Left lung (tissue), 10 donors: ENCODE measurements around the gene OPRL1. TPM values are rescaled to one million over a fixed set of nuclear protein-coding genes. Genes with fewer than 3 reads are reported as not detected.
A peak's percentile ranks its signal among the peaks of the same experiment; 100 is the strongest.

Source experiments
- ATAC-seq: fragments of 200-7000 bp; cut with Tn5 transposase; one replicate; pipeline ENCODE4 v1.9.1; 2020; ENCODE audit warnings: moderate library complexity
- DNase-seq, 4 donors: peaks; one replicate each; pipeline ENCODE4 v3.0.0-alpha.2; 2013 to 2020
- H3K27ac ChIP-seq, 2 donors: fragments of 200-600 bp; sonication (generic) in 1 of 2; one replicate each; pipeline versions ENCODE4 v1.5.0 to v1.8.0; 2020 to 2021
- H3K27me3 ChIP-seq, 2 donors: fragments of 200-600 bp; sonication (generic) in 1 of 2; one replicate each; pipeline versions ENCODE4 v1.5.0 to v1.8.0; 2020 to 2021
- H3K36me3 ChIP-seq, 2 donors: fragments of 200-600 bp; sonication (generic) in 1 of 2; one replicate each; pipeline versions ENCODE4 v1.5.0 to v1.8.0; 2020 to 2021
- H3K4me1 ChIP-seq, 2 donors: fragments of 200-600 bp; one replicate each; pipeline ENCODE4 v1.8.0; 2021
- H3K4me3 ChIP-seq, 2 donors: fragments of 200-600 bp; sonication (generic) in 1 of 2; one replicate each; pipeline versions ENCODE4 v1.5.0 to v1.8.0; 2020 to 2021; ENCODE audit warnings: mild to moderate bottlenecking in 1 of 2
- H3K9me3 ChIP-seq, 2 donors: fragments of 200-600 bp; sonication (generic) in 1 of 2; one replicate each; pipeline versions ENCODE4 v1.5.0 to v1.8.0; 2020 to 2021
- CTCF ChIP-seq, 2 donors: fragments of 200-600 bp; sonication (generic) in 1 of 2; IDR thresholded peaks; one replicate each; pipeline versions ENCODE4 v1.5.0 to v1.8.0; 2021; ENCODE audit warnings: antibody characterized with exemption in 2 of 2
- intact Hi-C, 2 donors: fragments of 100-400 bp; cut with DNase I; formaldehyde crosslinking; loops; one replicate each; pipeline versions ENCODE4 v1.11.2 to v1.14.2; 2022
- polyA plus RNA-seq, 6 donors: library from polyadenylated mRNA; unstranded; fragments of 120-200 nt; gene quantifications; one replicate each; pipeline ENCODE4 v1.2.1, GENCODE V29; 2013; ENCODE audit not compliant: insufficient read length in 6 of 6
- total RNA-seq, 2 donors: library from RNA; stranded (reverse); fragmentation: NEBNext Ultra II Directional; extraction: Animal tissue kit (Norgen Biotek cat#: 25700); gene quantifications; one replicate each; pipeline ENCODE4 v1.2.1, GENCODE V29; 2021
- donor health status: DM: no; HTN: yes; CAD: no.
- donor health status: DM: no; HTN: no; CAD: no.

Gene OPRL1
- total and polyA plus RNA-seq, 8 donors: 1.8 to 2.5 (median 2.2) TPM

DNA sequence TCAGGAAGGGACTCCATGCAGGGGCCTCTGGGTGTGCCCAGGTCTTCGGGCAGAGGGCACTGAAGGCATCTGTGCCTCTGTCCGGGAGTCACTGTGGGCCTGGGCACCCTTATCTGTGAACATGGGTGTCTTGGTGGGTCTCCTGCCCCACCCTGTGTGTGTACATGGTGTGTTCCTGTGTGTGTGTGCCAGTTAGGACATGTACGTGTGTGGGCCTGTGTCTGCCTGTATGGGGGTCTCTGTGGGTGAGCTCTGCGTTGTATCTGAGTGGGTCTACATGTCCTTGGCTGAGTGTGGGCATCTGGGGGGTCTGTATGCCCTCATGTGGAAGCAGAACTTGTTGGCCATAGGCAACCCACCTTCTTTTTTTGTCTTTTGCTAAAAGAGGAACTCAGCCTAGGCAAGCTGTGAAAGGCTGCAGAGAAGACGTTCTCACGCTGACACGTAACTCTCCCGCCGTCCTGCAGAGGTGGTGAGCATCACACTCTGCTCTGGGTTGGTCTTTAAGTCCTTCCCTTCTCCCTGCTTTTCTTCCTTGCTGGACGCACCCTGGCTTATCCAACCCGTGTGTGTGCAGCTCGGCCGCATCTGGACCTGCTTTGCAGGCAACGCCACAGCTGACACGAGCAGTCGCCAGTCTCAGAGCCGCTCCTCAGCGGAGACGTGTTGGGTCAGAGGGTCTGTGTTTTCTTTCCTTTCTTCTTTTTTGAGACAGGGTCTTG lies 28.0 kb downstream of the OPRL1 start:
- H3K36me3 ChIP-seq: no peaks in the 10 kb centered on the region
- intact Hi-C loops: no loop called here
- ATAC-seq: no peak
- no peaks in the 10 kb centered on the region for H3K9me3 ChIP-seq
- H3K27me3 ChIP-seq: peaks cover 4 to 43% of the 10 kb centered on the region in 2 donors
- no peak overlapping the region for H3K27ac ChIP-seq
- H3K4me3 ChIP-seq: no peak overlapping the region
- no peak for TF ChIP-seq CTCF (IDR thresholded peaks at IDR 0.05)
- peak in 2 of 4 donors; percentile 19 to 61 for DNase-seq
- no peaks in the 10 kb centered on the region for H3K4me1 ChIP-seq

DNA sequence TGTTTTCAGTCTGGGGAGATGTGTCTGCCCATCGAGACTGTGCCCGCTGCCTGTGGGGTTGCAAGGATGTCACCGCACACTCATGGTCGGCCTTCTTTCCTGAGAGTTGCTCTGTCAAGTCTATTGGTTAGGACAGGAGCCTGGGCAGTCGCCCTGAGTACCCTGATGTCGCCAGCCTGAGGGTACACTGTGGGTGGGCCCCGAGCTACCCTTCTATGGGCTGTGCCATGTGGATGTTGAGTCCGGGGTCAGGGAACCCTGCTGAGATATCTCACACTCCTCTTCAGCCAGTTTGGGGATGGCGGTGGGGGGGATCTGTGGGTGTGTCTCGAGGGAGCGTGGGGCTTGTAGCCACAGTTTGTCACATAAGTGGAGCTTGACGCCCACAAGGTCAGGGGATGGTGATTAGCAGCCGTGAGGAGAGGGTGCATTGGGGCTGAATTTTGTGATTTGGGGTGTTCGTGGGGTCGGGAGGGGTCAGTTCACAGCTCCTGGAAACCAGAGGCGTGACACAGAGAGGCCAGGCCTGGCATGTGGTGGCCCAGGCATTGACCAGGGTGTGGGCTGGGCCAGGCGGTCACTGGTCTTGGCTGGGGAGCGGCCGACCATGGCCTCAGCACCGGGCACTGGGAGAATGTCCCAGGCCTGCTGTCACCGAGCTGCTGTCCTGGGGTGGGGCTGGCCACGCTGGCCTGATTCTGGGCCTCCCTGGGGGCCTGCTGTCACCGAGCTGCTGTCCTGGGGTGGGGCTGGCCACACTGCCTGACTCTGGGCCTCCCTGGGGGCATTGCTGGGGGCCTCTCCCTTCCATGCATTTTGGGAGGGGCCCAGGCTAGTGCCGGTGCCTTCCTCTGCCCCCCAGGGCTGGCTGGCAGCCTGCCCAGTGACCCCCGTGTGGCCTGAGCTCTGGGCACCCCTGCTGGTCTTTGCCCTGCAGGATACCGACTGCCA lies 29.1 kb downstream of the OPRL1 start:
- Histone ChIP-seq H3K27me3 (peaks cover 0 to 32% of the 10 kb centered on the region in 2 donors), H3K9me3 (no peaks in the 10 kb centered on the region), H3K36me3 (no peaks in the 10 kb centered on the region), H3K4me1 (no peaks in the 10 kb centered on the region), H3K4me3 (no peak overlapping the region), H3K27ac (no peak overlapping the region)
- peak in 2 of 4 donors; percentile 18 to 60 for DNase-seq
- no peak for ATAC-seq
- intact Hi-C loops: no loop called here
- no peak for TF ChIP-seq CTCF (IDR thresholded peaks at IDR 0.05)

GRCh38 chr20:64109831-64110391 lies 30.0 kb downstream of the OPRL1 start:
- Histone ChIP-seq H3K4me1 (no peaks in the 10 kb centered on the region), H3K27me3 (peaks cover 0 to 27% of the 10 kb centered on the region in 2 donors), H3K9me3 (no peaks in the 10 kb centered on the region), H3K27ac (no peak overlapping the region), H3K36me3 (no peaks in the 10 kb centered on the region), H3K4me3 (no peak overlapping the region)
- DNase-seq (peak in 2 of 4 donors; percentile 13 to 72), ATAC-seq (no peak)
- intact Hi-C loops: no loop called here
- no peak for TF ChIP-seq CTCF (IDR thresholded peaks at IDR 0.05)

- DNase-seq (peak in 2 of 4 donors; percentile 24 to 49), ATAC-seq (no peak)
- no peaks in the 10 kb centered on the region for H3K9me3 ChIP-seq
- H3K27ac ChIP-seq: no peak overlapping the region
- H3K36me3 ChIP-seq: no peaks in the 10 kb centered on the region
- no peak overlapping the region for H3K4me3 ChIP-seq
- H3K27me3 ChIP-seq: peaks cover 0 to 25% of the 10 kb centered on the region in 2 donors
- no peaks in the 10 kb centered on the region for H3K4me1 ChIP-seq
- intact Hi-C loops: no loop called here
- no peak for TF ChIP-seq CTCF (IDR thresholded peaks at IDR 0.05)
Observed at GRCh38 chr20:64110411-64111068, 30.7 kb downstream of the OPRL1 start.
